Measurements from ENCODE around the gene KLHDC1.

KLHDC1 gene

DNA sequence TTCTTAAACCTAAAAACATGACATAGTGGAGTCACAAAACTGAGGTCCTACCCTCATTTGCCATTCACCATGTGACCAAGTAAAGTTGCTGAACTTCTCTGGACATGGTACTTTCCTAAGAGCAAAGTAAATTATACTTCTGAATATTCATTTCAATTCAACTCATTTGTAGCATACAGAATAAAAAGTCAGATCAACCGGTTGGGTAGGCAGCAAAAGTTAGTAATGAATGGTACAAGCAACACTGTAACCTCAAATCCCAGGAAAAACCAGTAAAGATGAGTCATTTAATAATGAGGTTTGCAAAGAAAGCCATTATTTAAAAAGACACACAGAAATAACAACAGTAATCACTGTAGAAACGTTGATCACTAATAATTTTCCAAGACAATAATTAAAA, 13.6 kb upstream of the KLHDC1 start:
- no peak for DNase-seq
- H4K91ac ChIP-seq (ENCODE audit: low read length): no peak overlapping the region
- H3K4me3 ChIP-seq (ENCODE audit: insufficient read depth in 1 of 2, low read depth in 1 of 2, low read length in 2 of 2): no peak overlapping the region
- H2BK120ac ChIP-seq (ENCODE audit: low read depth, low read length): no peak overlapping the region
- H3K4me2 ChIP-seq (ENCODE audit: low read length, poor library complexity, severe bottlenecking): no peak overlapping the region
- H3K9ac ChIP-seq (ENCODE audit: low read length): no peak overlapping the region
- no peak overlapping the region for H3K27ac ChIP-seq (ENCODE audit: low read length, poor library complexity, severe bottlenecking)
- no peak overlapping the region for H2AK5ac ChIP-seq (ENCODE audit: low read length, severe bottlenecking)
- no peak overlapping the region for H3K18ac ChIP-seq (ENCODE audit: low read depth in 1 of 2, low read length in 2 of 2)
- no peak overlapping the region for H2BK12ac ChIP-seq (ENCODE audit: low read length in 2 of 2)
- H3K23ac ChIP-seq (ENCODE audit: low read length in 2 of 2): no peak overlapping the region
- peaks cover 5 to 11% of the 10 kb centered on the region in 2 experiments for H3K36me3 ChIP-seq (ENCODE audit: control insufficient read depth in 1 of 2, insufficient read depth in 2 of 2, low read depth in 1 of 2, low read length in 2 of 2)
- no peaks in the 10 kb centered on the region for H3K4me1 ChIP-seq (ENCODE audit: control insufficient read depth, insufficient read depth, low read depth, low read length)
- 86% methylated on average over 2 of the region's 2 CpGs for WGBS
- H3K79me1 ChIP-seq (replicated peaks; ENCODE audit: low read length, poor library complexity, severe bottlenecking): peaks cover 2% of the 10 kb centered on the region
- H2BK5ac ChIP-seq (ENCODE audit: low read depth, low read length, poor library complexity, severe bottlenecking): no peak overlapping the region
- no peak overlapping the region for H2BK15ac ChIP-seq (ENCODE audit: low read depth, poor library complexity, severe bottlenecking)
- no peak overlapping the region for H3K14ac ChIP-seq (ENCODE audit: low read length in 2 of 2)
- H3K27me3 ChIP-seq (ENCODE audit: control insufficient read depth in 1 of 2, insufficient read depth in 1 of 2, low read length in 2 of 2): no peaks in the 10 kb centered on the region
- H3K4ac ChIP-seq (ENCODE audit: low read depth in 1 of 2, low read length in 2 of 2): no peak overlapping the region
- no peak overlapping the region for H2AFZ ChIP-seq (ENCODE audit: low read depth, low read length)
- no peaks in the 10 kb centered on the region for H3K9me3 ChIP-seq (ENCODE audit: control insufficient read depth, low read length)
- H4K8ac ChIP-seq (ENCODE audit: low read length): no peak overlapping the region

- Histone ChIP-seq H4K91ac (ENCODE audit: low read length) (no peak overlapping the region), H4K8ac (ENCODE audit: low read length) (no peak overlapping the region), H2AFZ (ENCODE audit: low read depth, low read length) (no peak overlapping the region), H3K14ac (ENCODE audit: low read length in 2 of 2) (no peak overlapping the region), H2BK5ac (ENCODE audit: low read depth, low read length, poor library complexity, severe bottlenecking) (no peak overlapping the region), H3K23ac (ENCODE audit: low read length in 2 of 2) (no peak overlapping the region), H2BK15ac (ENCODE audit: low read depth, poor library complexity, severe bottlenecking) (no peak overlapping the region), H3K79me1 (replicated peaks; ENCODE audit: low read length, poor library complexity, severe bottlenecking) (peaks cover 10% of the 10 kb centered on the region), H3K9ac (ENCODE audit: low read length) (no peak overlapping the region), H3K9me3 (ENCODE audit: control insufficient read depth, low read length) (no peaks in the 10 kb centered on the region), H3K27me3 (ENCODE audit: control insufficient read depth in 1 of 2, insufficient read depth in 1 of 2, low read length in 2 of 2) (no peaks in the 10 kb centered on the region), H3K4ac (ENCODE audit: low read depth in 1 of 2, low read length in 2 of 2) (no peak overlapping the region), H3K27ac (ENCODE audit: low read length, poor library complexity, severe bottlenecking) (no peak overlapping the region), H3K36me3 (ENCODE audit: control insufficient read depth in 1 of 2, insufficient read depth in 2 of 2, low read depth in 1 of 2, low read length in 2 of 2) (peaks cover 0 to 2% of the 10 kb centered on the region in 2 experiments), H2BK12ac (ENCODE audit: low read length in 2 of 2) (no peak overlapping the region), H3K18ac (ENCODE audit: low read depth in 1 of 2, low read length in 2 of 2) (no peak overlapping the region), H3K4me1 (ENCODE audit: control insufficient read depth, insufficient read depth, low read depth, low read length) (peaks cover 3% of the 10 kb centered on the region), H3K4me2 (ENCODE audit: low read length, poor library complexity, severe bottlenecking) (no peak overlapping the region), H2BK120ac (ENCODE audit: low read depth, low read length) (no peak overlapping the region), H2AK5ac (ENCODE audit: low read length, severe bottlenecking) (no peak overlapping the region), H3K4me3 (ENCODE audit: insufficient read depth in 1 of 2, low read depth in 1 of 2, low read length in 2 of 2) (no peak overlapping the region)
- WGBS: 96% methylated on average over 2 of the region's 4 CpGs
- DNase-seq: no peak
Observed at GRCh38 chr14:49686425-49686824, 6.5 kb upstream of the KLHDC1 start.

DNA sequence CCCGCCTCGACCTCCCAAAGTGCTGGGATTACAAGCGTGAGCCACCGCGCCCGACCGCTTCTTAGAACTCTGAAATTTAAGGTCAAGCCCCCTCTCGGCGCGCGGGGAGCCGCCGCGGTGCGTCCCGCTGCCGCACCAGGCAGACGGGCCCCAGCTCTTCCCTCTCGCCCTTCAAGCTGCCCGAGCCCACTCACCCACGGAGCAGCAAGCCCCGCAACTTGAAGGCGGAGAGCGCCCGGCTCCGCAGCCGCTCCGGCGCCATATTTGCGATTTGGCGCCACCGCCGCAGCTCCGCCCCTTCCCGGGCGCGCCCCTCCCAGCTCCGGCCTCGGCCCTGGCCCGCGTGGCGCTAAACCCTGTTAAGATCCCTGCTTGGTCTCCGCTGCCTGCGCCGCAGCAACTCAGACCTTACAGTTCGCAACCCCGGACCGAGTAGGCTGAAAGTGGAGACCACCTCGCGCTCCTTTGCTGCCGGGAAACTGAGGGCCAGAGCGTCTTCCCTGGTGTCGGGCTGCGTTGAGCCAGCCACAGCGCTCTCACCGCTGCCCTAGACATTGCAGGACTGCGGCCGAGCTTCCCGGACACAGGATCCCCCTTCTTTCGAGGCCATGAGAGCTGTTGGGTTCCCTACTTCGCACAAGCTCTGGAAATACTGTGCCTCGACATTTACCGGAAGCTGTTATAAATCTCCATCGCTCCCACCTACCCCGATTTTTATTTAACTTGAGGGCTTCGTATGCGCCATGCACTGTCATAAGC, 4.8 kb upstream of the KLHDC1 start, which contains the start of gene POLE2:
POLE2 (minus strand) TSS at position 273 of the 759 bp plus-strand sequence; CDS start at position 262, 11 bp downstream.
- Histone ChIP-seq H3K36me3 (ENCODE audit: control insufficient read depth in 1 of 2, insufficient read depth in 2 of 2, low read depth in 1 of 2, low read length in 2 of 2) (peaks cover 0 to 2% of the 10 kb centered on the region in 2 experiments), H3K14ac (ENCODE audit: low read length in 2 of 2) (peak within 1 kb of the TSS in 1 of 2 experiments; percentile 91), H3K9ac (ENCODE audit: low read length) (peak within 1 kb of the TSS; percentile 86), H4K91ac (ENCODE audit: low read length) (peak within 1 kb of the TSS; percentile 97), H3K4me3 (ENCODE audit: insufficient read depth in 1 of 2, low read depth in 1 of 2, low read length in 2 of 2) (peak within 1 kb of the TSS; percentile 85 to 95), H3K4ac (ENCODE audit: low read depth in 1 of 2, low read length in 2 of 2) (peak within 1 kb of the TSS; percentile 73 to 83), H2AK5ac (ENCODE audit: low read length, severe bottlenecking) (no peak within 1 kb of the TSS), H2AFZ (ENCODE audit: low read depth, low read length) (peak within 1 kb of the TSS; percentile 95), H3K23ac (ENCODE audit: low read length in 2 of 2) (peak within 1 kb of the TSS in 1 of 2 experiments; percentile 66), H2BK15ac (ENCODE audit: low read depth, poor library complexity, severe bottlenecking) (peak within 1 kb of the TSS; percentile 92), H3K4me2 (ENCODE audit: low read length, poor library complexity, severe bottlenecking) (peak within 1 kb of the TSS; percentile 66), H4K8ac (ENCODE audit: low read length) (peak within 1 kb of the TSS; percentile 97), H2BK120ac (ENCODE audit: low read depth, low read length) (peak within 1 kb of the TSS; percentile 85), H3K79me1 (replicated peaks; ENCODE audit: low read length, poor library complexity, severe bottlenecking) (peaks cover 10% of the 10 kb centered on the region), H3K27ac (ENCODE audit: low read length, poor library complexity, severe bottlenecking) (no peak within 1 kb of the TSS), H3K27me3 (ENCODE audit: control insufficient read depth in 1 of 2, insufficient read depth in 1 of 2, low read length in 2 of 2) (no peaks in the 10 kb centered on the region), H2BK12ac (ENCODE audit: low read length in 2 of 2) (peak within 1 kb of the TSS; percentile 18 to 82), H3K4me1 (ENCODE audit: control insufficient read depth, insufficient read depth, low read depth, low read length) (peaks cover 6% of the 10 kb centered on the region), H3K18ac (ENCODE audit: low read depth in 1 of 2, low read length in 2 of 2) (peak within 1 kb of the TSS; percentile 89 to 95), H2BK5ac (ENCODE audit: low read depth, low read length, poor library complexity, severe bottlenecking) (no peak within 1 kb of the TSS), H3K9me3 (ENCODE audit: control insufficient read depth, low read length) (no peaks in the 10 kb centered on the region)
- DNase-seq: peak; percentile 75
- 7% methylated on average over 67 of the region's 67 CpGs for WGBS

GRCh38 chr14:49688701-49689030, 4.3 kb upstream of the KLHDC1 start:
- WGBS: 90% methylated on average over 8 of the region's 8 CpGs
- H2AFZ ChIP-seq (ENCODE audit: low read depth, low read length): no peak overlapping the region

More at GRCh38 chr14:49688701-49689030, 4.3 kb upstream of the KLHDC1 start:
- H3K14ac ChIP-seq (ENCODE audit: low read length in 2 of 2): no peak overlapping the region
- no peak overlapping the region for H3K4me3 ChIP-seq (ENCODE audit: insufficient read depth in 1 of 2, low read depth in 1 of 2, low read length in 2 of 2)
- H4K91ac ChIP-seq (ENCODE audit: low read length): no peak overlapping the region
- H3K79me1 ChIP-seq (replicated peaks; ENCODE audit: low read length, poor library complexity, severe bottlenecking): peaks cover 10% of the 10 kb centered on the region
- no peak overlapping the region for H2BK12ac ChIP-seq (ENCODE audit: low read length in 2 of 2)
- H3K4me2 ChIP-seq (ENCODE audit: low read length, poor library complexity, severe bottlenecking): no peak overlapping the region
- peak overlapping the region; percentile 86 for H3K9ac ChIP-seq (ENCODE audit: low read length)
- H2BK15ac ChIP-seq (ENCODE audit: low read depth, poor library complexity, severe bottlenecking): no peak overlapping the region
- H2BK120ac ChIP-seq (ENCODE audit: low read depth, low read length): no peak overlapping the region
- no peak overlapping the region for H3K27ac ChIP-seq (ENCODE audit: low read length, poor library complexity, severe bottlenecking)
- no peaks in the 10 kb centered on the region for H3K9me3 ChIP-seq (ENCODE audit: control insufficient read depth, low read length)
- no peak overlapping the region for H2AK5ac ChIP-seq (ENCODE audit: low read length, severe bottlenecking)
- no peak overlapping the region for H4K8ac ChIP-seq (ENCODE audit: low read length)
- DNase-seq: no peak
- no peak overlapping the region for H2BK5ac ChIP-seq (ENCODE audit: low read depth, low read length, poor library complexity, severe bottlenecking)
- H3K27me3 ChIP-seq (ENCODE audit: control insufficient read depth in 1 of 2, insufficient read depth in 1 of 2, low read length in 2 of 2): no peaks in the 10 kb centered on the region
- H3K4ac ChIP-seq (ENCODE audit: low read depth in 1 of 2, low read length in 2 of 2): peak overlapping the region in 1 of 2 experiments; percentile 2
- H3K36me3 ChIP-seq (ENCODE audit: control insufficient read depth in 1 of 2, insufficient read depth in 2 of 2, low read depth in 1 of 2, low read length in 2 of 2): peaks cover 0 to 2% of the 10 kb centered on the region in 2 experiments
- peaks cover 6% of the 10 kb centered on the region for H3K4me1 ChIP-seq (ENCODE audit: control insufficient read depth, insufficient read depth, low read depth, low read length)
- H3K18ac ChIP-seq (ENCODE audit: low read depth in 1 of 2, low read length in 2 of 2): no peak overlapping the region
- no peak overlapping the region for H3K23ac ChIP-seq (ENCODE audit: low read length in 2 of 2)

Data from mesenchymal stem cell (in vitro differentiated cells and primary cell).